Measurements from ENCODE around the gene CA7. TPM values are rescaled to one million over a fixed set of nuclear protein-coding genes. Genes with fewer than 3 reads are reported as not detected.

CA7 gene
- total RNA-seq (ENCODE audit: low replicate concordance) = not detected in 2 replicates

DNA sequence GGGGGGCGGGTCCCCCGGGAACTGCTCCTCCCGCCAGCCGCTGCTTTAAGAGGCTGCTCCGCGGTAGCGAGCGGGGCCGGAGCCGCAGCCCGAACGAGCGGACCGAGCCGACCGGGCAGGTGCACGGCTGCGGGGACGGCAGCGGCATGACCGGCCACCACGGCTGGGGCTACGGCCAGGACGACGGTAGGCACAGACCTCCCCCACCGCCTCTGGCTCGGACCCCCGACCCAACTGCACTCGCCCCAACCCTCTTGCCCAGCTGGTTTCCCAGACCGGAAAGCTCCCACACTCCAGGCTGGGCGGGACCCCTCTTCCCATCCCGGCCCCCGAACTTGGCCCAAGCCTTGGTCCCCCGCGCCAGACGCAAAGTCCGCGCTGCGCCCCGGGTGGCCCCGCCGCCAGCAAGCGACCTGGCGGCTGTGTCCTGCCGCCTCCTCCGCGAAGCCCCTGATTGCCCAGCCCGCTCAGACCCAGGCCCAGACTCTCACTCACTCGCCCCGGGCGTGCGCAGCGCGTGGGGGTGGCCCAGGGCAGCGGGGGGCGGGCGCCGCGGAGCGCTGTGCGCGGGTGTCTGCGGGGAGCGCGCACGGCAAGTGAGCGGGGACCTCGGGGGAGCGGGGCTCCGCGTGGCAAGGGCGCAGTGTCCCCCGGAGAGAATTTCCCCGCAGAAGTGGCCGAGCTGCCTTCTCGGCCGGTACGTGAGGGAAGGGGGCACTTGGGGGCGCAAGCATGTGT, at the start of gene CA7:
TSS of gene CA7 (plus strand) at position 73 of the 738 bp plus-strand sequence. CDS start at position 147, 74 bp downstream.

DNA sequence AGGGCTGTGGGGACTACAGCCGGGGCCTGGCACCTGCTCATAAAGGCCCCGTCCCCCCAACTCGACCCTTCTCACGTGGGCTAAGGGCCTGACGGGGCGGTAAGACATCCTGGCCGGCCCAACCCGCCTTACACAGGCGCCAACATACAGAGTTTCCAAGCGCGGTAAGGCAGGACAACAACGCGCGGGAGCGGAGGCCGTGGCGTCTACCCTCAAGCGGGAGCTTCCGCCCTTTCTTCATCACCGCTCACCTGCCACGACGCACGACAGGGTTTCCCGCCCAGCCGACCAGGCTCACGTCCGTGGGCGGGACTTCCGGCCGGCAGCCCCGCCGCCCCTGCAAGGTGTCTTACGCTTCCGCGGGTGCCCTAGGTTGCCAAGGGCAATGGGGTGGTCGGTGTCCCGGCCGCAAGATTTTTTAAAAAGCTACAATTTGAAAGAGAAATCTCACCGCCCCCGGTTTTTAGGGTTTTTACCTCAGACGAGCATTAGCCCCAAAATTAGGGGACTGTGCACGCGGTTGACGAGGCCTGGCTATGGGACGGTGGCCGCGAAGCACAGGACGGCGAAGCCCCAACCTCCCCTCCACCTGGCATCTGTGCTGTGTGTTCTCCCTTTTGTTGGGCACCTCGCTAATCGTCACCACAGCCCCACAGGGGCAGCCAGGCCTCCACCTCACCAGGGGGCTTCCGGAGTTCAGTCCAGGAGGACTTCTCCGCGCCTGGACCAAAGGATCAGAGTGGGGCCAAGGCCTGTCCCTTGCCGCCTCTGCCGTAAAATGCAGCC, 42.7 kb upstream of the CA7 start, which contains the start of gene TERB1:
TSS of gene TERB1 (minus strand) at position 265 of the 786 bp plus-strand sequence. CDS start 4,786 bp downstream, outside the sequence.

DNA sequence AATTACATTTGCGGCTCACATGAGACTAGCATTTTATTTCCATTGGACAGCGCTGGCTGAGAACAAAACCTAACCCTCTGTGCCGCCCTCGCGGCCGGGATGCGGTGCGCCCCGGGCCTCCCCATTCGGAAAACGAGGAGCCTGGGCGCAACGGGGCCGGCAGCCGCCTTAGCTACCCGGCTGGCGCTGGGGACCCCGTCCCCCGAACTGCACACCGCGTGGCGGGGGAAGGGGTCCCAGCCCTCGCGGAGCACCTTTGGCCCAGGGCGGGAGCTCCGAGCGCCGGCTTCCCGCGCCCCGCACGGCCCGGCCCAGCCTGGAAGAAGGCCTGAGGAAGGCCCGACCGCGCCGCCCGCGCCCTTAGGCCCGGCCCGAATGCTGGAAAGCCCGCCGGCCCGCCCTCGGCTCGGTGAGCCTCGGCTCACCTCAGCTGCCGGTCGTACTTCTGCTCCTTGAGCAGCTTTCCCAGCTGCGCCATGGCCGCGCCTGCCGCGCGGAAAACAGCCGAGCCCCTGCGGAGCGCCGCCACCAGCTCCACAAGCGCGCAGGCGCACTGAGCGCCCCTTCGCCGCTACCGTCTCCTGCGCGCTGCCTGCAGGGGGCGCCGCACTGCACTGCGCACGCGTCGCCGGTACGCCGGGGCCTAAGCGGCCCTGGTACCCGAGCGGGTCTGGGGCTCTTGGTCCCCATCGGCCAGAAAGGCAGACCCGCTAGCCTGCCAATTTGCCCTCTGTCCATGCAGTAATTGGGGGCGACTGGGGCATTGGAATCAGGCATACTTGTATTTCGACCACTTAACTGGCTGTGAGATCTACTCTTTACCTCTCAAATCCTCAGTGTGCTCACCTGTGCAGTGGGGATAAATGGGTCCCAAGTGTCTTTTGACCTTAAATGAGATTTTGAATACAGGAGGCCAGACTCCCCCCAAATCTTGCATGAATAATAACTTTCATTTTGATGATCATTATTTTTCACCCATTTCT, 13.5 kb upstream of the CA7 start, which contains the start of gene NAE1:
TSS of gene NAE1 (minus strand) at position 555 of the 983 bp plus-strand sequence. CDS start at position 478, 77 bp downstream.

DNA sequence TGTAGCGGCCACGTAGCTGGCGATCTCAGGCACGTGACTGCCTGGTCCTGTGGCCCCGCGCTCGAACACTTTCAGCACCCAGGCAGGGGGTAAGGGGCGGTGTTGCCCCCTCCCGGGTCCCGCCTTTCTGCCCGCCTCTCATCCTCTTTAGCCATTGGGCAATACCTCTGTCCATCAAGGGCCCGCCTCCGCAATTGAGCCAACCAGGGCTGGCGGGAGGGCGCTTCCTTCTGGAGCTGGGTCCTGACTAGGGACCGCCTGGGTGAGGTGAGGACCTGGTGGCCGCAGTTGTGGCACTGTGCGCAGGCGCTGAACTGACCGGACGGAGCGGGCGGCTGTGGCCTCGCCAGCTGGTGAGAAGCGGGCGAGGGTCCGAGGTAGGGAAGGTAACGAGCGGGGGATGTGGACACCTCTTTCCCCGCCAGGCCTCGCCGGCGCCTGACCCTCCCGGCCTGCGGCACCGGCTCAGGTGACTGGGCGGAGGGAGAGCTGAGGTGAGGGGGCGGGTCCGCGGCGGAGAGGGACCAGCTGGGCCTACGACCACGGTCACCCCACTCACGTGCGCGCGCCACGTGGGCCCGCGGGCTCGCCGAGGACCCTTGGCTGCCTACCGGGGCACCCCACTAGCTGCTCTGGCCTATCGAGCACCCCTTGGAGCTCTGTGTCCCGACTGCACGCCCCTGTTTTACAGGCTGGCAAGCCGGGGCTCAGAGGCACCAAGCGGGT, 36.2 kb downstream of the CA7 start, which contains the start of gene PDP2:
TSS of gene PDP2 (plus strand) at position 228 of the 726 bp plus-strand sequence. CDS start 3,770 bp downstream, outside the sequence.

Other genes with a start within 250 kb of the CA7 start
- 9.1 and 13.5 TPM in 2 replicates for gene CMTM3, start 239.7 kb upstream of the CA7 start, total RNA-seq (ENCODE audit: low replicate concordance)
- gene CMTM4, start 147.7 kb upstream of the CA7 start, total RNA-seq (ENCODE audit: low replicate concordance) = 9.6 and 17.3 TPM in 2 replicates
- 63.7 and 175 TPM in 2 replicates for gene DYNC1LI2, start 92.8 kb upstream of the CA7 start, total RNA-seq (ENCODE audit: low replicate concordance)
- gene TERB1, start 42.8 kb upstream of the CA7 start, total RNA-seq (ENCODE audit: low replicate concordance) = 0.08 TPM in 1 of 2 replicates, not detected in the other
- gene NAE1, start 13.4 kb upstream of the CA7 start, total RNA-seq (ENCODE audit: low replicate concordance) = 51.0 and 66.7 TPM in 2 replicates
- 5.4 and 6.5 TPM in 2 replicates for gene PDP2, start 36.1 kb downstream of the CA7 start, total RNA-seq (ENCODE audit: low replicate concordance)
- gene CDH16, start 74.5 kb downstream of the CA7 start, total RNA-seq (ENCODE audit: low replicate concordance) = under 0.01 TPM in 1 of 2 replicates, not detected in the other
- gene RRAD, start 81.1 kb downstream of the CA7 start, total RNA-seq (ENCODE audit: low replicate concordance) = 6.6 and 22.5 TPM in 2 replicates
- gene CIAO2B, start 90.0 kb downstream of the CA7 start, total RNA-seq (ENCODE audit: low replicate concordance) = 244 and 278 TPM in 2 replicates
- gene CES2, start 91.1 kb downstream of the CA7 start, total RNA-seq (ENCODE audit: low replicate concordance) = 14.9 and 18.0 TPM in 2 replicates
- under 0.01 and 0.38 TPM in 2 replicates for gene CES3, start 116.9 kb downstream of the CA7 start, total RNA-seq (ENCODE audit: low replicate concordance)
- 0.90 and 3.3 TPM in 2 replicates for gene CES4A, start 144.2 kb downstream of the CA7 start, total RNA-seq (ENCODE audit: low replicate concordance)
- gene CBFB, start 184.7 kb downstream of the CA7 start, total RNA-seq (ENCODE audit: low replicate concordance) = 92.9 and 108 TPM in 2 replicates

Data from smooth muscle cell of the coronary artery (primary cell).